Ecto neural progenitor cell (in vitro differentiated cells): ENCODE results near the gene NCOA7.
"Not testable (repeated sequence)": the region's sequence is repeated elsewhere in the genome, so short reads cannot be mapped to it uniquely, and the experiment has no call there.

Experiments
- DNase-seq: peaks from one replicate; pipeline ENCODE4 v3.0.0-alpha.2; 2018; ENCODE audit warnings: low spot score

Gene NCOA7

DNA sequence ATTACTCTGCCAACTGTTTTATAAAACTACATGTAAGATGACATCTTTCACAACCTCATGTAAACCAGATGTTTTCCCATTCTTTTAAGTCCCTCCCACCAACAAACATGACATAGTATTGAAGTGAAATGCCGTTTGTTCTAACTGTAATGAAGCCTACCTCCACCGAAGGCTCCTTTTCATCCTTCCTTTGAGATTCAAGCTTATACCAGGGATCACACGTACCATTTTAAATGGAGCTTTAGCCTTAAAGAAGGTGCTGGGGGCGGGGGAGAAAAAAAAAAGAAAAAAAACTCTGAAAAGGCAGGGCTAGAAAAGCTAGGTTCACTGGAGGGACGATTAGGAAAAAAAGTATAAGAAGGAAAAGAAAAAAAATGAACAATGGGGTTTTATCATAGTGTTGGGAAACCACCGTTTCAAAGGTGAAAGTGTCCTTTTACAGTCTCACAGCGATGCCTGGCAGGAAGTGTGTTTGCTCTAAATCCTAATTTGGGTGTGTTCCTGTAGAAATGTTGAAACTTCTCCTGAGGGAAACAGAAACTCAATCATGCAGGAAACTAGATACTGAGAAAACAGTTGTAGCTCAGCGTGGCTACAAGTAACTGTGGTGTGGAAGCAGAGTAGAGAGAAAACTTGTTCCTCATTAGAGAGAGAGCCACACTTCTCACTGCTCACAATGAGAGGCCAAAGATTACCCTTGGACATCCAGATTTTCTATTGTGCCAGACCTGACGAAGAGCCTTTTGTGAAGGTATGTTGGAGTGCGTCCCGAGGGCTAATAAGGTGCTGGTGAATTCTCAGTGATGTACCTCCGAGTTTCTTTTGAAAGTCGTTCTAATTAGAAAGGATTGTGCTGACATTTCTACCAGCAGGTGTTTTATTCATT, 128.2 kb downstream of the NCOA7 start:
- DNase-seq, result no peak

DNA sequence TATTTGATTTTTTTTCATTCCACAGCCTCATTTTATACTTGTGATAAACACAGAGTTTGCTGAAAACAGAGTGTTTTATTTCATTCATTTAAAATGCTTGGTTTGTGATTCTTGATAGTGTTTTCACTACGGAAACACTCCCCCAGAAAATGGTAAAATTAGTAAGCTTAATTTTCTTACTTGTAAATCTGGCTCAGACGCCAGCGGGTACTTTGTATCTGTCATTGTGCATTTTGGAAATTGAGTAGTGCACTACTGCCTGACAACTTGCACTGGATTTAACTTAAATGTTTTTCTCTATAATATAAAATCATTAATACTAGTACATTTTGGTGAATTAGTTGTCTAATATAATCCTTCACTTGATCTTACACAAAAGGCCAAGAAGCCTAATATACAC, 128.9 kb downstream of the NCOA7 start:
- no peak for DNase-seq

DNA sequence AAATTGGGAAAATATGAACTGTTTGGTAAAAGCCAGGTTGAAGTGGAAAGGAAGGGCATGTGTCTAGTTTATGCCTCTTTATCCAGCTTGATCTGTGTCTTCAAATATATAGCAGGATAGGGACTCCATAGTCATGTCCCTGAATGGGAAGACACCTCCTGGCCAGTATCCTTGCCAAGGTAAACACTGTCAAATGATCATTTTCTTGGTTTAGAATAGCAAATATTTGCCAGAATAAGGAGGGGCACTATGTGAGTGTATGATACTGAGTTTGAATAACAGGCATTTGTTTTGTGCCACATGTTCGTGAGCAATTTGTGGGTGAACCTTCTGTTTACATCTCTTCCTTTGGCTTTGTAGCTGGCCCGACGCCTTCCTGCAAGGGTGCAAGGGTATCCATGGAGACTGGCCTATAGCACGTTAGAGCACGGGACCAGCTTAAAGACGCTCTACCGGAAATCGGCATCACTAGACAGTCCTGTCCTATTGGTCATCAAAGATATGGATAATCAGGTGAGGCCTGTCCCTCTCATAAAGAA, 131.6 kb downstream of the NCOA7 start:
- DNase-seq, result no peak

DNA sequence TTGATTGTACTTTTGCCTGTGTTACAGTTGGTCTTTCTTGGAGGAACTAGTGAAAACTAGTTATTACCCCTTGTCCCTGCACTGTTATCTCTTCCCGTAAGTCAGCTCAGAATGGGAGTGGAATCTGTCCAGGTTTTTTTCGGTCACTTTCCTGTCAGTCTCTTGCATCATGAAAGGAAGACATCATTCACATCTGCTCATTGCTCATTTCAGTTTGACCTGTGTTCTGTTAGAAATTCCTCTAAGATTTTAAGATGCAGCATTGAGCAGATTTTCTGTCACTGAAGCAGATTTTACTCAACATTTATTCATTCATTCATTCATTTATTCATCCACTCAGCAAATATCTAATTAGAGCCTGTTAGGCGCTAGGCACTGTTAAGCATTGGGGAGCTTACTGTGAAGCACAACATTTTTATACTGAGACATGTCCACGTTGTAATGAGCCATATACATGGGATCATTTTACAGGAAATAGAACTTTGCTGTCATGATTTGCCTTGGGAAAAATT, 132.7 kb downstream of the NCOA7 start:
- no peak for DNase-seq

DNA sequence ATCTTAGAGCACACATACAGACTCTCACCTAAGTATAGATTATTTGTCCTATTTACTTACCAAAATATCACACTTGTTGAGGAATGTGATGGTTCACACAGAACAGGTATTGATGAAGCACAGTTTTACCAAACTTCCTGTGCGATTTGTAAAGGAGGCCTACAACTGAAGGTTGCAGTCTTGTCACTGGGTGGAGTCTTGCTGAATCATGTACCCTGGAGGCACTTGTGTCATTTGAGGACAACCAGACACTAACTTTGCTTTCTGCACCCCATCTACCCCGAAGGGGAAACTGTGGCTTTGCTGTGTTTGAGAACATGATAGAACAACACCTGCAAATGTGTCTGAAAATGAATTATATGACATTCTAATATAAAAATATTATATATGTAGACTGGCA, 133.4 kb downstream of the NCOA7 start:
- no peak for DNase-seq

DNA sequence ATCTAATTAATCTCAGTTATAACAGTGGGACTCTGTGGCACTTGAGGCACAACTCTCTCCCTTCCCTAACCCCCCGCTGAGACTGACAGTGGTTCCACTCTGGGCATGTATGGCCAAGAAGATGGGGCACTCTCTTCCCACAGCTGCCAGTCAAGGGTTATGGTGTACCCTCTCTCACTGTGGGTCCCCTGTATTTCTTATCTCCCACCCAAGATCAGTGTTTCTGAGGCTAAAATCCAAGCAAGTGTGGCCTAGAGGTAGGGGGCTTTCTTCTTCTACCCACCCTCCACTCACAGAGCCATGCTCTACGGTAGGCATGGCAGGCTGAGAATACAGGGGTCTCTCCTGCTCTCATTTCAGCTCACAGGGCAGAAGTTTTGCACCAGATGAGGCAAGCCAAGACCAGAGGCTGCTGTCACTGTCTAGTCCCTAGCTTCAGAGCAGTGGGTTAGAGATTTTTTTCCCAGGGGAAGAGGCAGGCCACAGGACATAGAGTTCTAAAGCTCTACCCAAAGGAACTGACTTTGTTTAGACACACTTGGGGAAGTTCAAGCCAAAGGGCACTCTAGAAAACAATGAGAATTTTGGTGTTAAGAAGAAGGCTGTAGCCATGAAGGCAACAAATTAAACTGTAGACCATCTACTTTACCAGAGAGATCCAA, 134.1 kb downstream of the NCOA7 start:
- DNase-seq, result no peak

DNA sequence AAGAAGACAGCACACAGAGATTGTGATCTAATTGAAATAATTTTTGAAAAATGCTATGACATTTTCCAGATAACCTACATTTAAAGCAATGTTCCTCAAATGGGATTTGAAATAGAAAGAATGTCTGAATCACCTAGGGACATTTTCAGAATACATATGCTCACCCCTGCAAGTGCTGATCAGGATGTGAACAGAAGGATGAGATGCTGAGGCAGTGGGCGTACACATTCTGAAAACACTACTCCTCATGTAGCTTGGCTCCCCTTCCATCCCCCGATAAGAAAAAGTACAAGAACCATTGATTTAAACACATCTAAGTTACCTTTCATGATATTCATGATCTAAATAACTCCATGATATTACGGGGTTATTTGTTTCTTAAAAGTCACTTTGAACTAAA, 136.0 kb downstream of the NCOA7 start:
- DNase-seq, result no peak

DNA sequence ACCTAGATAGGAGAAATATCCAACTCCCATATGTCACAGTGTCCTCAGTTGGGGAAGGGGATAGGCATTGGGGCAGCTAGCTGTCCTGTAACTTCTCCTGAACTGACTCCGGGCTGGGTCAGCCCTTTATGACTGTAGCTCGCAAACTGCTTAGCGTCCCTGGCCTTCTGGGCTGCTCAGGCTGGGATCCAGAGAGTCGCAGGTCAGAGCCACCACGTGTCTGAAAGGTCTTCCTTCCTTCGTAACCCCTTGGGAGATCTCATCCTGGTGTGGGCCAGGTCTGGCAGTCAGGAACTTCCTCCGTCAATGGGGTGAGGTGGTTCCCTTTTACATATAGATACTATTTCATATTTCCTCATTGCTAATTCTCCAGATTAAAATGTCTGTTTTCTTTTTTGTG, 137.0 kb downstream of the NCOA7 start:
- no peak for DNase-seq

DNA sequence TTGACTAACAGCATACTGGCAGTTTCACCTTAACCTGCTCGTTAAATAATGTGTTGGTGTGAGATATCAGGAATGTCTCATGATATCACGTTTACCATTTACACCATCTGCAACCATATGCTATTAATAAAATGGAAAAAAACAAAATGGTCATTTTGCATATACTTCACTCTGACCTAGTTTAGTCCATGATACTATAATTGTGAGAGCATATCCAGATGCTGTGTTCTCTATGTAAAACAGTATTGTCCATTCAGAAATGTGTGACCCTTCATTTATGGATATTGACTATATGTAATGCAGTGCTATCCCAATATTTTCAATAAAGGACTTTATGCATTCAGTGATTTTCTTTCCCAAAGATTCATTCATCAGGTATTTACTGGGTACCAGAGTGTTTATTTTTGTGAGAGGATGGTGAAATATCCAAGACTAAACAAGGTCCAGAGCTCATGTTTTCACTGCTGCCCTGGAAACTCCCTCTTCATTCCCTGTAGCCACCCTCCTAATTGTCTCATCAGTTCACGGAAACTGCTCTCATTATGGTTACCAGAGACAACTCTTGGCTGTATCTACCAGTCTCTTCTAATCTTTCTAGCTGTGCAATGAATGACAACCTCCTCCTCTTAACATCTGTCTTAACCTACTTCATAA, 140.1 kb downstream of the NCOA7 start:
- DNase-seq, result no peak

DNA sequence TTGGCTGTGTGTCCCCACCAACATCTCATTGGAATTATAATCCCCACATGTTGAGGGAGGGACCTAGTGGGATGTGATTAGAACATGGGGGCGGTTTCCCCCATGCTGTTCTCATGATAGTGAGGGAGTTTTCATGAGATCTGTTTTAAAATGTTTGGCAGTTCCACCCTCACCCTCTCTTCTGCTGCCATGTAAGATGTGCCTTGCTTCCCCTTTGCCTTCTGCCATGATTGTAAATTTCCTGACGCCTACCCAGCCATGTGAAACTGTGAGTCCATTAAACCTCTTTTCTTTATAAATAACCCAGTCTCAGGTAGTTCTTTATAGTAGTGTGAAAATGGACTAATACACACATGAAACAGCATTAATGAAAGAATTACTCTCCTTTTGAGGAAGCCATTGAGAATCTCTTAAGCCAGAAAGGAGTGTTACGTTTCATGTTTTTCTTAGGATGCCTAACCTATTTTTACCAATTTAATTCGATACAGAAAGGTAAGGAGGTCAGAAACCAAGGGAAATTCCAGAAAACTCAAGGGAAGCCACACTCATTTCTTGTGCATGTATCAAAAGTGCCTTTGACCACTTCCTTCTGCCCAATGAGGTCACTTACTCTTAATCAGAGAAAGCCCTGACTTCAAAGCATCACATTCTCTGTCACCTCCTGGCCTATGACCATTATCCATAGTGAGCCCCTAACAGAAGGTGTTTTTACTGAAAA, 141.1 kb downstream of the NCOA7 start:
- no peak for DNase-seq

DNA sequence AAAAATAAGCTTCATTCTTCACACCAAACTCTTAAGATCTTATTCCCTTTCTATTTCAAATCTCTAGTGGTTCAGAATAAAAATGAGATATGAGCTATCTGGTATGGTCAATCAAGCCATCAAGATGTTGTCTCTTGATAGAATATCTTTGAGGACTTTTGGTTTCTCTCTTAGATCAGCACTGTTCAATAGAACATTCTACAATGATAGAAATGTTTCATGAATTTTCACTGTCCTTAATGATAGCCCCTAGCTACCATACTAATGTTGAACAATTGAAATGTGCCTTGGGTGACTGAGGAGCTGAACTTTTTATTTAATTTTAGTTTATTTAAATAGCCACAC, 141.7 kb downstream of the NCOA7 start:
- DNase-seq, result no peak

DNA sequence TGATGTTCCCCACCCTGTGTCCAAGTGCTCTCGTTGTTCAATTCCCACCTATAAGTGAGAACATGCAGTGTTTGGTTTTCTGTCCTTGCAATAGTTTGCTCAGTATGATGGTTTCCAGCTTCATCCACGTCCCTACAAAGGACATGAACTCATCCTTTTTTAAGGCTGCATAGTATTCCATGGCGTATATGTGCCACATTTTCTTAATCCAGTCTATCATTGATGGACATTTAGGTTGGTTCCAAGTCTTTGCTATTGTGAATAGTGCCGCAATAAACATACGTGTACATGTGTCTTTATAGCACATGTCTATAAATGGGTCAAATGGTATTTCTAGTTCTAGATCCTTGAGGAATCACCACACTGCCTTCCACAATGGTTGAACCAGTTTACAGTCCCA, 144.8 kb downstream of the NCOA7 start:
- DNase-seq, result not testable (repeated sequence)

DNA sequence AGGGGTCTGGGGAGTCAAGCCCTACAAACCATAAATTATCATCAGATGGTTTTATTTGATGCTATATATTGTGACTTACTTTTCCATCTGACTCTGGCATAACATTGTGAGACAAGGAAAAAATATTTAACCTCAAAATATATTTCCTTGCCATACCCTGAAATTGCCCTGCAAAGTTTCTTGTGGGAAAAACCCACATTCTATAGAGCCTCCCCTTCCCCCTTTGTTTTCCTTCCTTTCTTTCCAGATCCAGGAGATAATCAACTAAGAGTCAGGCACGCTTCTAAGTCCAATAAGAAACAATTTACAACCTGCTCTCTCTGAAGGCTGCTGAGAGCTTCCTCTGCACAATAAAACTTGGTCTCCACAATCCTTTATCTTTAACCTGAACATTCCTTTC, 148.3 kb downstream of the NCOA7 start:
- no peak for DNase-seq

DNA sequence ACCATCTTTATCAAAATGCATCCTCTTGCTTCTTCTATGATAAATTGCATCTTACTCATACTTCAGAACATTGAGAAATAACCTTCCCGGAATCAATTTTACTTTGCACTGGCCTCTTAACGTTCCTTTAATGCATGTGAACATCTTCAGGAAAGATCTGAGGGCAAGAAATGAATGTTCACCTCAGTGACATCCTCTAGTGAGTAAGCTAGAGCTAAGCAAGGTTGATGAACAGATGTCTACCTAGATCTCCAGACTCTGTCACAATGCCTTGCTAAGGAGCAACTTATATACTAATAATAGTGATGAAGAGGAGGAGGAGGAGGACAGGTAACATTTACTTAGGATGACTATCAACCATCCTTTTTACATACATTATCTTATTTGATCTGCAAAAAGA, 149.0 kb downstream of the NCOA7 start:
- DNase-seq, result no peak

DNA sequence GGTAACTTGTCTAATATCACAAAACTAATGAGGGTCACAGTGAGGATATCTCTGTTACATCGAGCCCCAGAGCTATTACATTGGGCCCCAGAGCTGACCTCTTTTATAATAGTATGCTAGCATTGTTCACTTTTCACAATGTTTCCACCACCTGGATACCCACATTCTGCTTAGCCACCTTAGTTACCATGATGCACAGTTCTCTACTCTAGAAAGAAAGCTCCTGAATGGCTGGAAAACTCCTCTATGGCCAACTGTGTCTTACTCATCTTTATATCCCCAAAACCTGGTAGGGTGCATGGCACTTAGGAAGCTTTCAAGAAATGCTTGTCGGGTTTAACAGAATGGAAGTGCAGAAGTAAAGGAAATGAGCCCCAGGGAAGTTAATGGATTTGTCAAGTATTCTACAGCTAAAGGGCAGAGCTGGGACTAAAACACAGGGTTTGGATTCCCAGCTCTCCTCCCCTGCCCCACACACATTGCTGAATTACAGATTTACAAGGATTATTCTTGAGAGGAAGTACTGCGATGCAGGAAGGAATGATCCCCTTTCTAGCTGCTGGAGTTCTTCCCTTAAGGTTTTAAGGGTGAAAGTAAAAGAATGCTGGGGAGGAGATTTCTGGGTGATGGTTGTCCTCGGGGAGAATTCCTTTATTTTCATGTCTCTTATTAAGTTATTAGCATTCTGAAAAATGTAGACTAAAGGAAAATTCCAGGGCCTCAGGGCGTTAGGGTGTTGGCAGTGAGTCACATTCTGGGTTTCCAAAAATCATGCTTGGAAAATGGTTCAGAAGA, 149.7 kb downstream of the NCOA7 start:
- DNase-seq, result no peak

DNA sequence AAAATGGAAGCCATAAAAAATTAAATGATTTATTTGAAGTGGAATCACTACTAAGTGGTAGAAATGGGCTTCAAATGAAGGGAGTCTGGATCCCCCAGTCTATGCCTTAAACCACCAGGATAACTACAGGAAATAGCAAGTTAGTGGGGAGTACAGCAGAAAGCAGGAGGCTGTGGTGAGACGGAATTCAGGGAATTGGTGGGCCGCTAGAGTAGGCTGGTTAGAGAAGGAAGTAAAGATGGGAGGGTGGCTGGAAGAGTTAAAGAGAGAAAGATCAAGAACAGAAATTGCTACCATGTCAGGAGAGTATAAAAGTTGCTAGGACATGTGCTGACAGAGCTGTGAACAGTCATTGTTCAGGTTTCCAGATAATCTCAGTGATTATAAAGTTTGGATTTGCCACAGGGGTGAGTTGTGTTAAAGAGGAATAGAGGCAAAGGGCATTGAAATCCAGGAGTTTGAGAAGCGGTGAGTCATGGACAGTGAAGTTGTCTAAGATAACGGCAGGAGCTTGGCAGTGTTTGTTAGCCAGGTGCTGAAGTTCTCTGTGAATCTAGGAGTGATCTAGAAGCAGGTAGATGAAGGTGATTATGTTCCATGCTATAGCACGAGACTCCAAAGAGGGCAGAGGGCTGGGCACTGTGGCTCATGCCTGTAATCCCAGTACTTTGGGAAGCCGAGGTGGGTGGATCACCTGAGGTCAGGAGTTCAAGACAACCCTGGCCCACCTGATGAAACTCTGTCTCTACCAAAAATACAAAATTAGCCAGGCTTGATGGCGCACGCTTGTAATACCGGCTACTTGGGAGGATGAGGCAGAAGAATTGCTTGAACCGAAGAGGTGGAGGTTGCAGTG, 152.1 kb downstream of the NCOA7 start:
- DNase-seq, result no peak

DNA sequence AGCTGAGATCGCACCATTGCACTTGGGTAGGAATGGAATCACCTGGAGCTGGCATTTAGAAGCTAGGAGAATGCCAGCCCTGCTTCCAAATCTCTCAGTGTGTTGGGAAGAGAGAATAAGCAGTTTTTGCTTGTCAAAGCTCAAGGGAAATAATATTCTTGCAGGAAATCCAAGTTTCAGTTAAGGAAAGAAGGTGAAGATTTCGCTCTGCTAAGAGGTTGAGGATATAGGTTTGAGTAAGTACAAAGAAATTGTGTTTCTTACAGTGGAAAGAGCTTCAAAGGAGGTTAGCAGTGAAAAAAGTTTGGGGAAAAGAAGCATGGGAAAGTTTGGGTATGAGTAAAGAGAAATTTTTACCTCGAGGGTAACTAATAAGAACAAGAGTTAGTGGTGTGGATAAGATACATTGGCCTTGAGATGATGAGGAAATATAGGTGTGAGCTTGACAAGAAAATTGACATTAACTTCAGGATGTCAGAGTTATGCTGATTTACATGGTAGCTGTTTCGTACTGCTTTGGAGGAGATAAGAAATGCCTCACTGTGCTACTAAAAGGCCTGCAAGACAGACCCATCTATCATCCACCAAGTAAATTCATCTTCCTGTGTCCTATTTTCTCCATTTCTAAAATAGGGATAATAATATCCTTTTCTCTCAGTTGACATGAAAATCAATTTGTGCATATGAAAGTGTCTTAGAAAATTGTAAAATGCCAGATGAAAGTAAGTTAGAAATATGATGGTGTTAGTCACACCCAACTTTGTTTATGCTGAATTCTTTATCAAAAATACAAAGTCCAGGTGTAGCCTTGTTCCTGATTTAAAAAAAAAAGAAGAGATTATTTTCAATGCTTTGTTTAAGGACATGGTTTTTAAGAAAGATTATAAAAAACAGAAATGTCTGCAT, 153.0 kb downstream of the NCOA7 start:
- no peak for DNase-seq

DNA sequence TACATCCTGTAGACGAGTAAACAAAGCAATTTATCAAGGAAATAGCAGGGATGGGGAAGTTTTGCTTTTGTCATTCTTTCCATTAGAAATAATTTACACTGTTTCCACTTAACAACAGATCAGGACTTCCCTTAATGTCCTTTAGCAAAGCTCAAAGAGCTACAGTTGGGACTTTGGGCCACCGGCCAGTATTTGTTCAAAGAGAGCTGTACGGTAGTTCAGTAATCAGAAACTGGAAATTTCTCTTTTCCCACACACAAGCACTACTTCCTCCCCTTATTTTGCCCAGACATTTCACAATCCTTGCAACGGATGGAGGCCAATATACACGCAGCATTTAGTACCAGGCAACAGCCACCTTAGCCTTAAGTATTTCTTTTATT, 153.7 kb downstream of the NCOA7 start:
- no peak for DNase-seq

DNA sequence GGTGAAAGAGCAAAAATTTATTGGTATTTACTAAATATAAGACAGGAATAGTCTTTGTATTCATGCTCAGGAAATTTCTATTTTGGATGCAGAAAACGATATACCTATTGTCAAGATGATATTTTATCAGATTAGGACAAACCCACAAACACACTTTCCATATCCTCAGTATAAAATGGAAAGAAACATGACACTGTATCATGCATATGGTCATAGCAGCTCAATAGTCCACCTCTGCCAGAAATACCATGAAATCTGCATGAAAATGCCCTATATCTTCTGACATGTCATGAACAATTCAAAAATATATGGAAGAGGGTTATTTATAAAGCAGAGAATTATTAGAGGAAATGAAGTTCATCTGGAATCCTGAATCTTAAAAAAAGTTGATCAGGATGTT, 154.1 kb downstream of the NCOA7 start:
- no peak for DNase-seq
